HG03045 (cell line): Measurements from ENCODE around the gene GORASP1.

Experiments used
- ATAC-seq: cut with Tn5 transposase; IDR thresholded peaks from one replicate; pipeline ENCODE4 v1.9.1; 2021; ENCODE audit warnings: mild to moderate bottlenecking, moderate library complexity; ENCODE audit not compliant: unreplicated experiment

The GORASP1 gene

GRCh38 chr3:39141171-39141995, 34.0 kb upstream of the GORASP1 start:
- ATAC-seq = no peak

- no peak for ATAC-seq
Observed at GRCh38 chr3:39140341-39140971, 33.0 kb upstream of the GORASP1 start.

GRCh38 chr3:39139442-39139841, 32.0 kb upstream of the GORASP1 start:
- no peak for ATAC-seq

GRCh38 chr3:39138804-39139415, 31.5 kb upstream of the GORASP1 start:
- ATAC-seq = no peak

- ATAC-seq = no peak
Observed at GRCh38 chr3:39137991-39138803, 30.8 kb upstream of the GORASP1 start.

GRCh38 chr3:39137435-39137936, 30.1 kb upstream of the GORASP1 start:
- no peak for ATAC-seq

GRCh38 chr3:39136533-39137434, 29.4 kb upstream of the GORASP1 start:
- ATAC-seq = no peak

- ATAC-seq = no peak
Observed at GRCh38 chr3:39135170-39135805, 27.9 kb upstream of the GORASP1 start.

- ATAC-seq = no peak
Observed at GRCh38 chr3:39134305-39134704, 26.9 kb upstream of the GORASP1 start.

- ATAC-seq = no peak
Observed at GRCh38 chr3:39133822-39134221, 26.4 kb upstream of the GORASP1 start.

- ATAC-seq = no peak
Observed at GRCh38 chr3:39133093-39133490, 25.7 kb upstream of the GORASP1 start.

GRCh38 chr3:39132096-39133092, 25.0 kb upstream of the GORASP1 start:
- ATAC-seq = no peak

GRCh38 chr3:39130693-39131265, 23.4 kb upstream of the GORASP1 start:
- no peak for ATAC-seq

GRCh38 chr3:39130026-39130425, 22.6 kb upstream of the GORASP1 start:
- no peak for ATAC-seq

- no peak for ATAC-seq
Observed at GRCh38 chr3:39128951-39129350, 21.5 kb upstream of the GORASP1 start.

GRCh38 chr3:39127908-39128304, 20.5 kb upstream of the GORASP1 start:
- ATAC-seq = no peak

GRCh38 chr3:39127269-39127907, 20.0 kb upstream of the GORASP1 start:
- no peak for ATAC-seq
